Bronchial epithelial cell (primary cell): ENCODE data around the gene TRPM6. TPM values are rescaled to one million over a fixed set of nuclear protein-coding genes. Genes with fewer than 3 reads are reported as not detected.
A peak's percentile ranks its signal among the peaks of the same experiment; 100 is the strongest.
"Not testable (repeated sequence)": the region's sequence is repeated elsewhere in the genome, so short reads cannot be mapped to it uniquely, and the experiment has no call there.

Source experiments
- DNase-seq: peaks from one replicate; pipeline ENCODE4 v3.0.0-alpha.2; 2010; ENCODE audit warnings: low read depth
- FAIRE-seq: peaks from 2 replicates; lab custom pipeline; 2011; peaks lifted over from hg19 to GRCh38; lab: Jason Lieb, UNC
- H3K27me3 ChIP-seq: 2 replicates; pipeline ENCODE4 v1.5.1; 2011; ENCODE audit warnings: low read length; ENCODE audit not compliant: control insufficient read depth, insufficient read depth
- H3K36me3 ChIP-seq: 2 replicates; pipeline ENCODE4 v1.5.1; 2011; ENCODE audit warnings: low read length; ENCODE audit not compliant: control insufficient read depth, insufficient read depth
- H3K4me3 ChIP-seq: 2 replicates; pipeline ENCODE4 v1.5.1; 2011; ENCODE audit warnings: mild to moderate bottlenecking, low read depth, low read length, control low read depth
- total RNA-seq: library from RNA; depleted of rRNA; stranded (reverse); fragments of >200 nt; gene quantifications from 2 replicates; pipeline ENCODE4 v1.2.1, GENCODE V29; 2014
- TF ChIP-seq, protein P1 (sequence below): IDR thresholded peaks from 2 replicates; pipeline ENCODE4 v1.5.1; 2011; ENCODE audit warnings: mild to moderate bottlenecking, moderate library complexity, low read length, control low read depth, inconsistent platforms; ENCODE audit not compliant: insufficient read depth, severe bottlenecking

The TRPM6 gene
- total RNA-seq, 1 donor from 2014 or later, result under 0.01 TPM

DNA sequence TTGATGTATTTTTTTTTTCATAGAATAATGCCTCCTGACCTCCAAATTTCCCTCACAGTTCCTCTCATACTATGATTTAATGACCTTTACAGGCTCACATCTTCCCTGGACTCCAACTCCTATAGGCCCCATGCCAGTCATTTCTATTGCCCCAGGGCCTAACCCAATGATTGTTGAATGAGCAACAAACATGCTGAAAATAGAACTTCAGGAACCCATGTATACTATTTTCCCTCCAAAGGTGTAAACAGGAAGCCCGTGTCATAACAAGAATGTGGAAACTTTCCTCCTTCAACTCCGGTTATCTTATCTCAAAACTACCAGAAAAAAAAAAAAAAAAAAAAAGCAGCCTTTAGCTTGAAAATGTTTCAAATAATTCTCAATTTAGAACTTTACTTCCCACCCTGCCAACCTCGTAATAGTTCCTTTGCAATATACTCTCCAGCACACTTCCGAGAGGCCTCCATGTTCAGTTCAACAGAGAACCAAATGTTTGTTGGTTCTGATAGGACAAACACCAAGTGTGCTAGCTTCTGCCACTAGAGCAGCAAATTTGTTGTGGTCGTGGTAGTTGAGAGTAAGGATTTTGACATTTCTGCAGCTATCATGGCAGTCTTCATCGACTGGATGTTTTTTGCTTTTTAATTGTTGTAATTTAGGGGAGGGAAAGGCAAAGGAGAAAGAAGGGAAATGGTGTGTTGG is 25.8 kb downstream of the TRPM6 start:
- H3K27me3 ChIP-seq, result no peaks in the 10 kb centered on the region
- DNase-seq (peak; percentile 49), FAIRE-seq (no peak)
- H3K4me3 ChIP-seq, result no peak overlapping the region
- H3K36me3 ChIP-seq, result no peaks in the 10 kb centered on the region
- TF ChIP-seq, protein P1, sequence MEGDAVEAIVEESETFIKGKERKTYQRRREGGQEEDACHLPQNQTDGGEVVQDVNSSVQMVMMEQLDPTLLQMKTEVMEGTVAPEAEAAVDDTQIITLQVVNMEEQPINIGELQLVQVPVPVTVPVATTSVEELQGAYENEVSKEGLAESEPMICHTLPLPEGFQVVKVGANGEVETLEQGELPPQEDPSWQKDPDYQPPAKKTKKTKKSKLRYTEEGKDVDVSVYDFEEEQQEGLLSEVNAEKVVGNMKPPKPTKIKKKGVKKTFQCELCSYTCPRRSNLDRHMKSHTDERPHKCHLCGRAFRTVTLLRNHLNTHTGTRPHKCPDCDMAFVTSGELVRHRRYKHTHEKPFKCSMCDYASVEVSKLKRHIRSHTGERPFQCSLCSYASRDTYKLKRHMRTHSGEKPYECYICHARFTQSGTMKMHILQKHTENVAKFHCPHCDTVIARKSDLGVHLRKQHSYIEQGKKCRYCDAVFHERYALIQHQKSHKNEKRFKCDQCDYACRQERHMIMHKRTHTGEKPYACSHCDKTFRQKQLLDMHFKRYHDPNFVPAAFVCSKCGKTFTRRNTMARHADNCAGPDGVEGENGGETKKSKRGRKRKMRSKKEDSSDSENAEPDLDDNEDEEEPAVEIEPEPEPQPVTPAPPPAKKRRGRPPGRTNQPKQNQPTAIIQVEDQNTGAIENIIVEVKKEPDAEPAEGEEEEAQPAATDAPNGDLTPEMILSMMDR, result no peak

GRCh38 chr9:74861071-74861470 is 26.6 kb downstream of the TRPM6 start:
- Histone ChIP-seq H3K4me3 (no peak overlapping the region), H3K27me3 (no peaks in the 10 kb centered on the region), H3K36me3 (no peaks in the 10 kb centered on the region)
- TF ChIP-seq, protein P1, result no peak
- no peak for FAIRE-seq
- DNase-seq, result no peak

GRCh38 chr9:74860247-74860646 is 27.5 kb downstream of the TRPM6 start:
- FAIRE-seq, H3K27me3 ChIP-seq, DNase-seq, H3K4me3 ChIP-seq, H3K36me3 ChIP-seq: not testable (repeated sequence)

DNA sequence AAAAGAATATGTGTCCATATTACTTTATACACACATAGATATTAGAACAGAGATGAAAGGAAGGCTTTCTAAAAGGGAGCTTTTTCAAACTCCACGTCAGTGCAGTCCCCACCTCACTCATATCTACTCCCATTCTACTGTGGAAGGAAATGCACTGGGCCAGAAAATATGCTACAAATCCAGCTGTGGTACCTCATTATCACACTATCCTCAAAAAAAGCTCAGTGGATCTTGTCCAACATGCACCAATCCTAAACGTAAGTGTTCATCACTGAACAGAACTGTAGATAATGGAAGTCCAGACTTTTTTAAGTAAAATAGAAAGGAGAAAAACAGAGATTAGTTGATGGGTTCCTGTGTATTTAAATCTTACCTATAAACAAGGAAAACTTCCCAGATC is 27.9 kb downstream of the TRPM6 start:
- H3K4me3 ChIP-seq, result no peak overlapping the region
- no peaks in the 10 kb centered on the region for H3K27me3 ChIP-seq
- H3K36me3 ChIP-seq, result no peaks in the 10 kb centered on the region
- no peak for FAIRE-seq
- DNase-seq, result no peak
- TF ChIP-seq, protein P1, result no peak

GRCh38 chr9:74858751-74859414 is 28.8 kb downstream of the TRPM6 start:
- FAIRE-seq (no peak), DNase-seq (peak; percentile 30)
- H3K27me3 ChIP-seq, result no peaks in the 10 kb centered on the region
- H3K36me3 ChIP-seq, result no peaks in the 10 kb centered on the region
- H3K4me3 ChIP-seq, result no peak overlapping the region
- TF ChIP-seq, protein P1, result no peak

DNA sequence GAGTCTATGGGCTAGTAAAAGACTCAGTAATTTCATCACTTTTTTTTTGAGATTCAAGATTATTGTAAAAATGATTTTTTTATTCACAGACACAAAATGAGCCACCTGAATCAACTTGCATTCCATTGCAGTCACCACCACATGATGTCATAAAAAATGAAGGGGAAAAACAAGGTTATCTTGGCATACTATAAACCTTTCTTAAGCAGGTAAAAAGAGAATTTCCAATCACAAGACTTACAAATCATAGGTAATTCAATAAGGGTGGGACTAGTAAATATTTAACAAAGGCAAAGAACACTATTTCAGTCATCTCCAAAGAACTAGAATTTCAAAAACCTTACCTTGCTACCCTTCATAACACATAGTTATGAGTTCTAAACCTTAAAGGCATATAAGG is 30.7 kb downstream of the TRPM6 start:
- Histone ChIP-seq H3K4me3 (no peak overlapping the region), H3K27me3 (no peaks in the 10 kb centered on the region), H3K36me3 (no peaks in the 10 kb centered on the region)
- FAIRE-seq (no peak), DNase-seq (no peak)
- TF ChIP-seq, protein P1, result no peak
